Measurements from ENCODE around the gene TARDBP. TPM values are rescaled to one million over a fixed set of nuclear protein-coding genes. Genes with fewer than 3 reads are reported as not detected.

The TARDBP gene
- total RNA-seq, 1 experiment from 2014 or later = 207 TPM

DNA sequence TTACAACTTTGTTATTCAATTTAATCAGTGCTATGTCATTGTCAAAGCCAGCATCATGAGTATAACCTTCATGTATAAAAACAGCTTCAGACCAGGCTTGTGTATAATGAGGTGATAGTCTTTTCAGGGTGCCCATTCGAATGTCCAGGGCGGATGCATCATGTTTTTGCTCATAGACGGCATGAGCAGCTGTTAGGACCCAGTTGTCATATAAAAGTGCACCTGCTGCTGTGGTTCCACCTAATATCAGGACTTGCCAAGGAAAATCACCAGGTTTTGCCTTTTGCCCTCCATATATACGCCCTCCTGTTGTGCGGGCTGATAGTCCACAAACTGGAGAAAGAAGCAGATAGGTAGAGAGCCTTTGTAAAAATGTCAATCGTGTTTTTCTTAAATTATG lies 14.9 kb downstream of the TARDBP start:
- Histone ChIP-seq H2AFZ (ENCODE audit: low read length) (no peak overlapping the region), H3K27me3 (ENCODE audit: insufficient read depth, low read length) (no peaks in the 10 kb centered on the region), H4K91ac (ENCODE audit: insufficient read length, low read depth, low read length) (no peak overlapping the region), H3K9ac (ENCODE audit: extremely low read depth, insufficient read length, low read length) (no peak overlapping the region), H4K20me1 (ENCODE audit: control insufficient read depth, insufficient read depth, insufficient read length) (no peaks in the 10 kb centered on the region), H3K4me2 (ENCODE audit: insufficient read depth, insufficient read length, low read length) (no peak overlapping the region), H3K4me1 (ENCODE audit: insufficient read depth, low read length) (no peaks in the 10 kb centered on the region; the same call in 1 of the 2 replicates), H2AK5ac (ENCODE audit: insufficient read length, low read length) (no peak overlapping the region), H4K8ac (replicated peaks; ENCODE audit: insufficient read length, low read depth, low read length) (no peak overlapping the region), H3K56ac (ENCODE audit: insufficient read length, low read depth, low read length) (no peak overlapping the region), H2BK20ac (ENCODE audit: low read depth, low read length, poor library complexity, severe bottlenecking) (no peak overlapping the region), H3K4ac (ENCODE audit: low read depth, low read length) (no peak overlapping the region), H3T11ph (ENCODE audit: low read length) (no peak overlapping the region), H3K18ac (ENCODE audit: insufficient read length, low read depth, low read length) (no peak overlapping the region), H2BK5ac (ENCODE audit: insufficient read length, low read length) (no peak overlapping the region), H2BK120ac (ENCODE audit: low read depth, low read length, poor library complexity, severe bottlenecking) (no peak overlapping the region), H3K9me3 (ENCODE audit: control insufficient read depth, low read depth, low read length) (no peaks in the 10 kb centered on the region), H3K23me2 (ENCODE audit: insufficient read length, low read depth, low read length, poor library complexity, severe bottlenecking) (no peaks in the 10 kb centered on the region), H4K5ac (ENCODE audit: insufficient read length, low read depth, low read length) (no peak overlapping the region), H3K14ac (ENCODE audit: insufficient read depth, low read length) (no peak overlapping the region), H3K79me1 (ENCODE audit: insufficient read depth, low read depth, low read length, poor library complexity, severe bottlenecking) (no peaks in the 10 kb centered on the region), H3K27ac (ENCODE audit: insufficient read length, low read depth, low read length) (no peak overlapping the region), H3K23ac (ENCODE audit: insufficient read length, low read depth, low read length) (no peak overlapping the region), H3K79me2 (ENCODE audit: insufficient read depth, low read length) (no peaks in the 10 kb centered on the region), H2BK15ac (ENCODE audit: low read depth, low read length) (no peak overlapping the region), H2BK12ac (ENCODE audit: insufficient read length, low read depth, low read length) (no peak overlapping the region)
- WGBS (ENCODE audit: extremely low coverage, insufficient read length, low lambda C conversion rate) = no CpG with 5 or more reads among the region's 6 CpGs
- no peak for DNase-seq
- Mint-ChIP-seq H3K4me3 (no peak overlapping the region), H3K36me3 (ENCODE audit: insufficient read depth in 1 of 3, low read depth in 3 of 3) (peaks cover 21 to 64% (median 49%) of the 10 kb centered on the region in 3 experiments; a peak in 6 of 7 replicates), H3K4me1 (peaks cover 9 to 29% of the 10 kb centered on the region in 2 experiments), H3K27ac (no peak overlapping the region; a peak in 1 of 7 replicates), H3K27me3 (ENCODE audit: low read depth) (no peaks in the 10 kb centered on the region), H3K9me3 (no peaks in the 10 kb centered on the region)
- TF ChIP-seq, protein P1, sequence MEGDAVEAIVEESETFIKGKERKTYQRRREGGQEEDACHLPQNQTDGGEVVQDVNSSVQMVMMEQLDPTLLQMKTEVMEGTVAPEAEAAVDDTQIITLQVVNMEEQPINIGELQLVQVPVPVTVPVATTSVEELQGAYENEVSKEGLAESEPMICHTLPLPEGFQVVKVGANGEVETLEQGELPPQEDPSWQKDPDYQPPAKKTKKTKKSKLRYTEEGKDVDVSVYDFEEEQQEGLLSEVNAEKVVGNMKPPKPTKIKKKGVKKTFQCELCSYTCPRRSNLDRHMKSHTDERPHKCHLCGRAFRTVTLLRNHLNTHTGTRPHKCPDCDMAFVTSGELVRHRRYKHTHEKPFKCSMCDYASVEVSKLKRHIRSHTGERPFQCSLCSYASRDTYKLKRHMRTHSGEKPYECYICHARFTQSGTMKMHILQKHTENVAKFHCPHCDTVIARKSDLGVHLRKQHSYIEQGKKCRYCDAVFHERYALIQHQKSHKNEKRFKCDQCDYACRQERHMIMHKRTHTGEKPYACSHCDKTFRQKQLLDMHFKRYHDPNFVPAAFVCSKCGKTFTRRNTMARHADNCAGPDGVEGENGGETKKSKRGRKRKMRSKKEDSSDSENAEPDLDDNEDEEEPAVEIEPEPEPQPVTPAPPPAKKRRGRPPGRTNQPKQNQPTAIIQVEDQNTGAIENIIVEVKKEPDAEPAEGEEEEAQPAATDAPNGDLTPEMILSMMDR (conservative IDR thresholded peaks at IDR 0.05) = no peak

All from H9 (cell line).